GM10847 (cell line): ENCODE data around the gene CREB5.

Experiments
- POLR2A ChIP-seq: IDR thresholded peaks from 2 replicates; pipeline ENCODE4 v1.6.1; 2011; ENCODE audit not compliant: insufficient read length; ENCODE audit errors: extremely low read depth

CREB5 gene

DNA sequence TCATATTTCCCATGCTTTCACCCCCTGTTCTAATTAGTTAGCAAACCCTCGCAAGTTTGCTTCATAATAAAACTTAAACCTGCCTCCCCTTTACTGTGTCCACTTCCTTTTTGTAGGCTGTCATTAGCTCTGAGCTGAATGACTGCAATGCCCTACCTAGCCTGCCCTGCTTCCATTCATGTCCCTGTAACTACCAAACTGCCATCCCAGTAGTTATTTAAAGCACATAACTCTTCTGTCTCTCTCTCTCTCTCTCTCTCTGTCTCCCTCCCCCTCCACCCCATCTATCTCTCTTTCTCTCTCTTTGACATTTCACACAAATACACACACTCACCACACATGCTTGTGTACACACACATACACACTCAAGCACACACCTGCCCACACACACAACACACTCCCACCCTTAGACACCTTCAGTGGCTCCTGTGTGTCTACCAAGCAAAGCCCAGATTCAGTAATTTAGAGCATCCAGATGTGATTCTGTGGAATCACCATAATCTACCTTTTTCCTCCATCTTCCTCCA lies 430.5 kb downstream of the CREB5 start:
- TF ChIP-seq POLR2A = no peak

DNA sequence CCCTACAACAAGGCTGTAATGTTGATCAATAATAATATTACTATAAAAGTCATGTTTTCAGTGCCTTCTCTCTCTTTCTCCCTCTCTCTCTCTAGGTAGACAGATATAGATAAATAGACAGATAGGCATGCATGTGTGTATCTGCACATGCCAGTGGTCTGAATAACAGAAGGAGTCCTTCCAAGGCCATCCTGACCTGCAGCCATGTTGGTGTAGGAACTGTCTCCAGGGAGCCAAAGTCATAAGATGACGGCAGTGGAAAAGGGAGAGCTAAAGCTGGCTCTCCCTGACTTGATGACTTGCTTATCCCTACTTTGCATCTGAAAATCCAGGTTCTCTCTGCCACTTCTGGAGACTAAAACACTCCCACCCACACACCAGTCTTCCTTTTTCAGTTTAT lies 432.8 kb downstream of the CREB5 start:
- no peak for TF ChIP-seq POLR2A

DNA sequence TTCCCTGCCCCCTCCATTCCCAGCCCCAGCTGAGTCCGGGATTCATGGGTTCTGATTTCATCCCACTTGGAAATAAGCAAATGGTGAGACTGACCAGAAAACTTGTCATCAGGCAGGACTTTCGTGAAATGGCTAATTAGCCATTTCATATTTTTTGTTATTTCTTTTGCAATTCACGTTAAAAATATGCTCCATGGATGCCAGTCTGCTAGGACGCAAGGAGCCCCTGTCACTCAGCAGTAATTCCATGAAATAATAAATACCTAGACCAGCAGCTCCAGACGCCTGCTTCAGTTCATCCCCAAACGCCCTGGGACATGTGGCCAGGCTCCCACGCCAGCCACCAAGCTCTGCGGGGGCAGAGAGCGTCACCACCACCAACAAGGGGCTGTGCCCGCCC lies 434.9 kb downstream of the CREB5 start:
- no peak for TF ChIP-seq POLR2A

DNA sequence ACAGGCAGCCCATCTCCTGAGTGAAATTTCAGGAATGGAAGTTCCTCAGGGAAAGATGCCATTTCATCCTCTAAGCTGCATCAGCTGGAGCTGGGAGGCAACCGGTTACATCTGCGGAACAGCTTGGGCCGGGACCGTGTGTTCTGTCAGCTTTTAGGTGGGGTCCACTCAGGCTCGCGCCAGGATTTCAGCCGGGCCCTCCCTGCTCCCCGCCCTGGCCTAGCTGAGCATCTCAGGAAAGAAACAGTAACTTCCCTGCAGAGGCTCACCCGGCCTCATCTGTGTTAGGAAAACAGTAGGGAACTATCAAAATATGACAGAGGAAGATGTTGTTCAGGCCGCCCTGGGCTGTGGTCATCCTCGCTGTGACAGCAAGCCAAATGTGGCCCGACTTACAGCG lies 435.4 kb downstream of the CREB5 start:
- no peak for TF ChIP-seq POLR2A

- no peak for TF ChIP-seq POLR2A
Measured at GRCh38 chr7:28848906-28849305, 436.6 kb downstream of the CREB5 start.

DNA sequence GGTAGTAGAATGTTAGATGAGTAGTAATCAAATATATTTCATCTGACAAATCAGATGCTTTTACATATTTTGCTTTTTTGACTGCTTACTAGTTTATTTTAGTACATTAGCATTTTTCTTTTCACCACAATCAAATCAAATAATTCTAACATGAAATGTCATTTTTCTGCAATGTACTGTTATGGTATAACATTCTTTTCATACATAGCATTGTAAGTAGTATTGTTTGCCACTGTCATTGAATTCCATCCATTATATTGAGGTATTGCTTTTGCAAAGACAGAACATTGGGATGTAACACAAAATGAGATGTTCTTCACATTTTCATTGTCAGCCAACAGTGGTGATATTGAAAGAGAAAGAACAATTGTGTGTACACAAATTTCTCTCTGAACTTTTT lies 438.4 kb downstream of the CREB5 start:
- no peak for TF ChIP-seq POLR2A

DNA sequence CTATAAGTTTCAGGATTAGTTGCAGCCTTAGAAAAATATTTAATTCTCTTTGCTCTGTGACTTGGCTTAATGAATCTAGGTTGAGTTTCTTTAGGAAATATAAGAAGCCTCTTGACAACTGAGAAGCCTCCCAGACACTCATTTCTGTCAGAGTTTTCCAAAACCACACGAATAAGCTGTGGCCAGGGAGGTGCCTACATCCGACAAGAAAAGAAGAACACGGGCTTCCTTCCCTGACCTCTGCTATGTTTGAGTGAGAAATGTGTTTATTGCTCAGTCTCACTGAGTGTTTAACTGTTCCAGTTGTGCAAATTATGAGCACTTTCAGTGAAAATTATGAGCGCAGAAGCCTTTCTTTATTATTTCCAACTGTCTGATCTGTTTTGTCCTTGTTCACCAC lies 440.8 kb downstream of the CREB5 start:
- no peak for TF ChIP-seq POLR2A

GRCh38 chr7:28853834-28854749 lies 441.8 kb downstream of the CREB5 start:
- no peak for TF ChIP-seq POLR2A

DNA sequence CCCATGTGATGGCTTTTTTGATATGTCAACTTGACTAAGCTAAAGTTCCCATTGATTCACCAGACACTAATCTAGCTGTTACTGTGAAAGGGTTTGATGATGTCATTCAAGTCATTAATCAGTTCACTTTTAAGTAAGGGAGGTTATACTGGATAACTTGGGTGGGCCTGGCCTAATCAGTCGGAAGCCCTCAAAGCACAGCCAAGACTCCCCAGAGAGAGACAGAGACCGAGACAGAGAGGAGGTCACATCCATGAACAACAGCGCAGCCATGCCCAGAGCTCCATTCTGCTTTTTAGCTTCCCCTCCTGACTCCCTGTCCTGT lies 442.4 kb downstream of the CREB5 start:
- TF ChIP-seq POLR2A = no peak

- no peak for TF ChIP-seq POLR2A
Measured at GRCh38 chr7:28855538-28856217, 443.4 kb downstream of the CREB5 start.

DNA sequence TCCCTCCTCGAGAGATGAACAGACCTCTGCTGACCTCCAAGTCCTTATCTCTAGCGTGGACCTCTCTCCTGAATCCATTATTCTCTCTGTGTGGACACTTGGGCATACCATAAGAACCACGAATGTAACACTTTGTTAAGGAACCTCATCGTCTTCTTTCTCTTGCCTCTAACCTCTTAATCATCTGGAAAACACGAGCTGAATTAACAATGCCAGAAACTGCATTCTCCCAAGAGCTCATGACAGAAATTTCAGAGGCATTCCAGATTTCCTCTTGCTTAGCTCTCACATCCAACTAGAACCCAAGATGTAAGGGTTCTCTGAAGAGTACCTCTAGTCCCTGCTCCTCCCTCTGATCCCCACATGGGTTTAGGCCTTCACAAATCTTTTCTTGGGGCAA lies 444.3 kb downstream of the CREB5 start:
- TF ChIP-seq POLR2A = no peak

DNA sequence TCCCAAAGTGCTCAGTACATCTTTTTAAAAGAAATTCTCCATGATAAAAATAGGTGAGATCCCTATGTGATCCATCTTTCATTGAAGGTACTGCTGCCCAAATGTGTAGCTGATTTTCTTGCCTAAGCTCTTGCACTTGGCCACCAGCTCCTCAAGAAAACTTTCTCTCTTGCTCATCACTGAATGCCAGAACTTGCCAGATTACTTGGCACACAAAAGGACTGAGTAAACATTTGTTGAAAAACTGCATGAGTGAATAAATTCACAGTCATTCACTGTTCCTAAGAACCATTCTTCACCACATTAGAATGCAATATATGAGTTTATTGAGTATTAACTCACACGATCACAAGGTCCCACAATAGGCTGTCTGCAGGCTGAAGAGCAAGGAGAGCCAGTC lies 445.9 kb downstream of the CREB5 start:
- no peak for TF ChIP-seq POLR2A

DNA sequence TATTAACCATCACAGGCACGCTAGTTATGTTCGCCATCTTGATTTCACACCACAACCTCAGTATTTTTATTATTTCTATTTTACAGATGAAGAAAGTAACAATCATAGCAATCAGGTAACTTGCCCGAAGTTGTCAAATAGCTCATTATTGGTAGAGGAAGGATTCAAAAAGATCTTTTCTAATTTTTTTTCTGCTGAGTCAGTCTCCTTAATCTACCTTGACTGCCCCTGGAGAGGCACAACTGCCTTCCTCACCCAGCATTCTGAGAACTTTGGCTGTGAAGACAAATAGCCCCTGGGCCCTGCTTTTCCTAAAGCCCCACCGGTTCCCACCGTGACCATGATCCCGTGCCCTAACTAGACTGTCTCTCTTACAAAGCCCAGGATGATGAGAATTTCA lies 446.6 kb downstream of the CREB5 start:
- TF ChIP-seq POLR2A = no peak

- TF ChIP-seq POLR2A = no peak
Measured at GRCh38 chr7:28861825-28862224, 449.5 kb downstream of the CREB5 start.

DNA sequence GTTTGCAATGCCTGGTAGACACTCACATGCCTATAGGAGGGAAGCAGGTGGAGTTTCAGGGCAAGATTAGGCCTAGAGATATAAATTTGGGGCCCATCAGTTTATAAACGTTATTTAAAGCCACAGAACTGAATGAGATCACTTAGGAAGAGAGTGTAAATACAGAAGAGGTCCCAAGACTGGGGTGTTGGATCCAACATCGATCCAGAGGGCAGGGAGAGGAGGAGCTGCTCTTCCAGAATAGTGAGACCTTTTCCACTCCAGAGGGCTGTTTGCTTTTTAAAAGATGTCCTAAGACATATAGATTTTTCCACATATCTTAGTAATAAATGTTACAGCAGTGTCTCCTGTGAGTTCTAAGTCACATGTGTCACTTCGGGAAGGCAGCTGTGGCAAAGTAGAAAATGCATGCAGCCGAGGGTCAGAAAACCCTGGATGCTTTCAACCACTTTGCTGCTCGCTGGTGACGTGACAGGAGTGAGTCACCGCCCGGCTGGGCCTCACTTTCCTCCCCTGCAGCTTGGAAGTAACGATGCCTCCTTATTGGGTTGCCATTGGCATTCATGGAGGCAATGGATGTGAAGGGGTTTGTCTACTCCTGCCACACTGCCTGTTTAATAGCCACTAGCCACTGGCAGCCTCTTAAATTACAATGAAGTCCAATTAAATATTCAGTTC lies 450.4 kb downstream of the CREB5 start:
- no peak for TF ChIP-seq POLR2A
